Cardiac muscle cell (in vitro differentiated cells and primary cell): ENCODE results near the gene SLC6A17. TPM values are rescaled to one million over a fixed set of nuclear protein-coding genes. Genes with fewer than 3 reads are reported as not detected.

Source experiments
- DNase-seq, 2 donors: peaks; one replicate each; pipeline versions ENCODE4 v3.0.0 to v3.0.0-alpha.2; 2010 to 2017; ENCODE audit warnings: low read depth in 1 of 2, low spot score in 1 of 2
- H3K27ac ChIP-seq: fragments of 200-600 bp; sonication (generic); 2 replicates; pipeline ENCODE4 v1.5.1; 2016
- H3K27me3 ChIP-seq: fragments of 200-600 bp; sonication (generic); 2 replicates; pipeline ENCODE4 v1.6.0; 2016; ENCODE audit warnings: control low read depth
- H3K36me3 ChIP-seq: fragments of 200-600 bp; sonication (generic); 2 replicates; pipeline ENCODE4 v1.5.1; 2016; ENCODE audit warnings: control low read depth
- H3K4me1 ChIP-seq: fragments of 200-600 bp; sonication (generic); 2 replicates; pipeline ENCODE4 v1.8.1; 2017; ENCODE audit warnings: low read depth, mild to moderate bottlenecking, mixed run types
- H3K4me3 ChIP-seq: fragments of 200-600 bp; sonication (generic); 2 replicates; pipeline ENCODE4 v1.5.1; 2016; ENCODE audit warnings: mild to moderate bottlenecking
- H3K9me3 ChIP-seq: fragments of 200-600 bp; sonication (generic); 2 replicates; pipeline ENCODE4 v1.5.1; 2017; ENCODE audit warnings: low read depth, mild to moderate bottlenecking, control low read depth
- polyA plus RNA-seq: library from polyadenylated mRNA; unstranded; fragments of >200 nt; fragmentation: Nextera tagmentation; extraction: Ambion mirVana; gene quantifications from 2 replicates; pipeline ENCODE4 v1.2.1, GENCODE V29; 2016
- total RNA-seq: library from RNA; depleted of rRNA; stranded (reverse); fragments of >200 nt; gene quantifications from 2 replicates; pipeline ENCODE4 v1.2.3, GENCODE V29; 2016
- TF ChIP-seq, protein P1 (sequence below): IDR thresholded peaks from 2 replicates; pipeline ENCODE4 v1.5.1; 2012; ENCODE audit warnings: low read depth, mild to moderate bottlenecking, low read length

Gene SLC6A17
- total and polyA plus RNA-seq, 2 experiments from 2014 or later = 0.06 TPM; not detected in 1

- H3K27ac ChIP-seq = no peak overlapping the region
- DNase-seq = no peak
- no peaks in the 10 kb centered on the region for H3K4me1 ChIP-seq
- H3K4me3 ChIP-seq = no peak overlapping the region
- H3K9me3 ChIP-seq = no peaks in the 10 kb centered on the region
- TF ChIP-seq, protein P1, sequence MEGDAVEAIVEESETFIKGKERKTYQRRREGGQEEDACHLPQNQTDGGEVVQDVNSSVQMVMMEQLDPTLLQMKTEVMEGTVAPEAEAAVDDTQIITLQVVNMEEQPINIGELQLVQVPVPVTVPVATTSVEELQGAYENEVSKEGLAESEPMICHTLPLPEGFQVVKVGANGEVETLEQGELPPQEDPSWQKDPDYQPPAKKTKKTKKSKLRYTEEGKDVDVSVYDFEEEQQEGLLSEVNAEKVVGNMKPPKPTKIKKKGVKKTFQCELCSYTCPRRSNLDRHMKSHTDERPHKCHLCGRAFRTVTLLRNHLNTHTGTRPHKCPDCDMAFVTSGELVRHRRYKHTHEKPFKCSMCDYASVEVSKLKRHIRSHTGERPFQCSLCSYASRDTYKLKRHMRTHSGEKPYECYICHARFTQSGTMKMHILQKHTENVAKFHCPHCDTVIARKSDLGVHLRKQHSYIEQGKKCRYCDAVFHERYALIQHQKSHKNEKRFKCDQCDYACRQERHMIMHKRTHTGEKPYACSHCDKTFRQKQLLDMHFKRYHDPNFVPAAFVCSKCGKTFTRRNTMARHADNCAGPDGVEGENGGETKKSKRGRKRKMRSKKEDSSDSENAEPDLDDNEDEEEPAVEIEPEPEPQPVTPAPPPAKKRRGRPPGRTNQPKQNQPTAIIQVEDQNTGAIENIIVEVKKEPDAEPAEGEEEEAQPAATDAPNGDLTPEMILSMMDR = no peak
- no peaks in the 10 kb centered on the region for H3K27me3 ChIP-seq
- no peaks in the 10 kb centered on the region for H3K36me3 ChIP-seq
Observed at GRCh38 chr1:110227774-110228173, 77.5 kb downstream of the SLC6A17 start.

GRCh38 chr1:110228381-110228780 lies 78.1 kb downstream of the SLC6A17 start:
- Histone ChIP-seq H3K27ac (no peak overlapping the region), H3K4me3 (no peak overlapping the region), H3K27me3 (no peaks in the 10 kb centered on the region), H3K9me3 (no peaks in the 10 kb centered on the region), H3K36me3 (no peaks in the 10 kb centered on the region), H3K4me1 (no peaks in the 10 kb centered on the region)
- TF ChIP-seq, protein P1 = no peak
- no peak for DNase-seq

DNA sequence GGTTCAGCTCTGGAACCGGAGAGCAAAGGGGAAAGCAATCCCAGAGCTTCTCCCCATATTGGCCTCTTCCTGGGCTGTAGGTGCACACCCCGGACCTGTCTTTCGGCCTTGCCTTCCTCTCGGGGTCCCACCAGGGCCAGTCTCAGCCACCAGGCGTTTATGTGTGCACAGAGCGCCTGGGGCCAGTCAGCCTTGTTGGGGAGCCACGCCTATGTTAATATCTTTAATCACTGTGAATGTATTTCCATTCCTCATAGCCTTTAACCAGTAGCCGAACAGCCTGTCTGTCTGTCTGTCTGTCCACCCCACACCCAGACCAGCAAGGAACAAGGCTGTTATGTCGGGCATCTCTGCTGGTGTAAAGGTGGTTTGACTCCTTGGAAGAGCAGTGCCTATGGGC lies 78.6 kb downstream of the SLC6A17 start:
- TF ChIP-seq, protein P1 = no peak
- H3K4me1 ChIP-seq = no peaks in the 10 kb centered on the region
- DNase-seq = no peak
- no peaks in the 10 kb centered on the region for H3K9me3 ChIP-seq
- no peaks in the 10 kb centered on the region for H3K27me3 ChIP-seq
- H3K27ac ChIP-seq = no peak overlapping the region
- no peaks in the 10 kb centered on the region for H3K36me3 ChIP-seq
- no peak overlapping the region for H3K4me3 ChIP-seq

DNA sequence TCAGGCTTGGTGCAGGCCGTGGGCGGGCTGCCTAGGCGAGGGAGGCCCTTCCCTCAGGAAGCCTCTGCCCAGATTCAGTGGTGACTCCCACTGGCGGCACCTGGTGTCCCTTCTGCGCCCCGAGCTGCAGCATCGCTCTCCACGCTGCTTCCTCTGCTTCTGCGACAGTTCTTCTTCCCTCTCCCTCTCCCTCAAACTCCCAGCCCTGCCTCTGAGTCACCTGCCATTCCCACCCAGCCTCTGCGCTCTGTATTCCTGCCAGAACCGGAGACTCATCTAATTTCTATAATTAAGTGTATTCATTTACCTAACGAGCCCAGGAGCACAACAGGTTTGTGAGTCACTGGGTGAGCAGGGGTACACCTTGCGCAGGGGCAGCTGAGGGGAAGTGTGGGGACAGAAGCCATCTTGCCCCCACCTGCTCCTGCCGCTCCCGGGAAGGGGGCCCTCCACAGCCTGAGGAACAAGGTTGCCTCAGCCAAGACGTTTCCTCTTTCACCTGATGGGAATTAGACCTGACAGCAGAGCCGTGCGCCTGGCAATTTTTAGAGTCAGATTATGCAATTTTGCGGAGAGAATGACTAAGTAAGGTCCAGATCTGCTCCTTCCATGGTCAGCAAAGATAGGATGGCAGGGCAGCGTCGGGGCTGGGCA lies 79.2 kb downstream of the SLC6A17 start:
- Histone ChIP-seq H3K36me3 (no peaks in the 10 kb centered on the region), H3K4me3 (no peak overlapping the region), H3K9me3 (no peaks in the 10 kb centered on the region), H3K27me3 (no peaks in the 10 kb centered on the region), H3K27ac (no peak overlapping the region), H3K4me1 (no peaks in the 10 kb centered on the region)
- DNase-seq = peak in 1 of 2 donors; percentile 49
- TF ChIP-seq, protein P1 = no peak

- H3K36me3 ChIP-seq = no peaks in the 10 kb centered on the region
- TF ChIP-seq, protein P1 = no peak
- no peak for DNase-seq
Observed at GRCh38 chr1:110230381-110231199, 80.3 kb downstream of the SLC6A17 start.

More at GRCh38 chr1:110230381-110231199, 80.3 kb downstream of the SLC6A17 start:
- Histone ChIP-seq H3K27ac (no peak overlapping the region), H3K9me3 (no peaks in the 10 kb centered on the region), H3K4me3 (no peak overlapping the region), H3K4me1 (no peaks in the 10 kb centered on the region), H3K27me3 (no peaks in the 10 kb centered on the region)
